HG03064 (cell line): ENCODE measurements around the gene TSPAN5.

Experiments
- ATAC-seq: cut with Tn5 transposase; IDR thresholded peaks from one replicate; pipeline ENCODE4 v1.9.1; 2021; ENCODE audit warnings: low read depth; ENCODE audit not compliant: unreplicated experiment

Gene TSPAN5

GRCh38 chr4:98652996-98653395 is 5.4 kb downstream of the TSPAN5 start:
- no peak for ATAC-seq

GRCh38 chr4:98648602-98649001 is 9.8 kb downstream of the TSPAN5 start:
- ATAC-seq = no peak

GRCh38 chr4:98646422-98646821 is 12.0 kb downstream of the TSPAN5 start:
- ATAC-seq = no peak

- no peak for ATAC-seq
These were observed 12.9 kb downstream of the TSPAN5 start for GRCh38 chr4:98645527-98645926.

- no peak for ATAC-seq
These were observed 14.7 kb downstream of the TSPAN5 start for GRCh38 chr4:98643755-98644154.

- no peak for ATAC-seq
These were observed 15.4 kb downstream of the TSPAN5 start for GRCh38 chr4:98642991-98643426.

GRCh38 chr4:98641906-98642668 is 16.3 kb downstream of the TSPAN5 start:
- ATAC-seq = no peak

GRCh38 chr4:98641376-98641775 is 17.0 kb downstream of the TSPAN5 start:
- ATAC-seq = no peak

GRCh38 chr4:98639523-98639922 is 18.9 kb downstream of the TSPAN5 start:
- ATAC-seq = peak; percentile 50

GRCh38 chr4:98639108-98639507 is 19.3 kb downstream of the TSPAN5 start:
- no peak for ATAC-seq

- ATAC-seq = no peak
These were observed 19.8 kb downstream of the TSPAN5 start for GRCh38 chr4:98638661-98639060.

GRCh38 chr4:98634061-98634460 is 24.4 kb downstream of the TSPAN5 start:
- no peak for ATAC-seq

GRCh38 chr4:98633159-98633558 is 25.3 kb downstream of the TSPAN5 start:
- ATAC-seq = no peak

- no peak for ATAC-seq
These were observed 26.2 kb downstream of the TSPAN5 start for GRCh38 chr4:98632258-98632657.

GRCh38 chr4:98631506-98631905 is 26.9 kb downstream of the TSPAN5 start:
- no peak for ATAC-seq

- ATAC-seq = no peak
These were observed 27.5 kb downstream of the TSPAN5 start for GRCh38 chr4:98630737-98631454.

- ATAC-seq = no peak
These were observed 30.7 kb downstream of the TSPAN5 start for GRCh38 chr4:98627531-98628257.

GRCh38 chr4:98626350-98626749 is 32.1 kb downstream of the TSPAN5 start:
- no peak for ATAC-seq

- ATAC-seq = no peak
These were observed 32.5 kb downstream of the TSPAN5 start for GRCh38 chr4:98625920-98626319.

GRCh38 chr4:98625399-98625798 is 33.0 kb downstream of the TSPAN5 start:
- ATAC-seq = no peak

GRCh38 chr4:98624642-98625041 is 33.8 kb downstream of the TSPAN5 start:
- ATAC-seq = no peak
